Limb (tissue), 2 donors: Measurements from ENCODE around the gene ABCG2.

Experiments
- DNase-seq, 2 donors: peaks; one replicate each; pipeline ENCODE4 v3.0.0-alpha.2; 2016; ENCODE audit errors: extremely low spot score in 2 of 2

Gene ABCG2

GRCh38 chr4:88158489-88159228 lies at the start of gene ABCG2:
TSS of gene ABCG2 (minus strand) at chr4:88158639. CDS start at chr4:88139995, 18,644 bp downstream.
- DNase-seq: peak in 1 of 2 donors; percentile 58

GRCh38 chr4:88208156-88208555 lies 49.7 kb upstream of the ABCG2 start:
- DNase-seq: no peak

- DNase-seq: no peak
Measured at GRCh38 chr4:88207171-88207570, 48.7 kb upstream of the ABCG2 start.

- no peak for DNase-seq
Measured at GRCh38 chr4:88204882-88205281, 46.4 kb upstream of the ABCG2 start.

- no peak for DNase-seq
Measured at GRCh38 chr4:88202443-88202842, 44.0 kb upstream of the ABCG2 start.

- DNase-seq: no peak
Measured at GRCh38 chr4:88200186-88200585, 41.7 kb upstream of the ABCG2 start.

GRCh38 chr4:88196523-88197185 lies 38.2 kb upstream of the ABCG2 start:
- no peak for DNase-seq

- no peak for DNase-seq
Measured at GRCh38 chr4:88196013-88196365, 37.5 kb upstream of the ABCG2 start.

GRCh38 chr4:88195328-88196012 lies 37.0 kb upstream of the ABCG2 start:
- DNase-seq: no peak

- DNase-seq: no peak
Measured at GRCh38 chr4:88191404-88191803, 33.0 kb upstream of the ABCG2 start.

GRCh38 chr4:88189881-88190585 lies 31.6 kb upstream of the ABCG2 start:
- no peak for DNase-seq

- no peak for DNase-seq
Measured at GRCh38 chr4:88189418-88189738, 30.9 kb upstream of the ABCG2 start.

- no peak for DNase-seq
Measured at GRCh38 chr4:88188738-88189417, 30.4 kb upstream of the ABCG2 start.

- no peak for DNase-seq
Measured at GRCh38 chr4:88187766-88188165, 29.3 kb upstream of the ABCG2 start.

- no peak for DNase-seq
Measured at GRCh38 chr4:88185906-88186305, 27.5 kb upstream of the ABCG2 start.

- no peak for DNase-seq
Measured at GRCh38 chr4:88179261-88179660, 20.8 kb upstream of the ABCG2 start.

- DNase-seq: no peak
Measured at GRCh38 chr4:88178626-88179231, 20.3 kb upstream of the ABCG2 start.

GRCh38 chr4:88177983-88178625 lies 19.7 kb upstream of the ABCG2 start:
- DNase-seq: no peak

- no peak for DNase-seq
Measured at GRCh38 chr4:88172987-88173386, 14.5 kb upstream of the ABCG2 start.

- DNase-seq: no peak
Measured at GRCh38 chr4:88171206-88171605, 12.8 kb upstream of the ABCG2 start.

- DNase-seq: no peak
Measured at GRCh38 chr4:88169298-88169697, 10.9 kb upstream of the ABCG2 start.
